Measurements from ENCODE around the gene CNGA4.

Gene CNGA4

GRCh38 chr11:6240139-6240538 lies 1.2 kb downstream of the CNGA4 start:
- H3K9ac ChIP-seq (ENCODE audit: low read depth, low read length) = no peak overlapping the region
- H3K27ac ChIP-seq (ENCODE audit: low read length) = no peak overlapping the region
- no peak for DNase-seq
- H3K4me3 ChIP-seq (ENCODE audit: low read depth in 1 of 2, low read length in 2 of 2) = no peak overlapping the region
- H3K79me2 ChIP-seq (ENCODE audit: insufficient read depth, low read length) = no peaks in the 10 kb centered on the region
- H3K4me1 ChIP-seq (ENCODE audit: insufficient read depth, low read length) = peaks cover 5% of the 10 kb centered on the region
- no peak overlapping the region for H3K4me2 ChIP-seq (ENCODE audit: insufficient read depth, low read length)
- no peaks in the 10 kb centered on the region for H3K36me3 ChIP-seq (ENCODE audit: insufficient read depth, low read length)
- H2AFZ ChIP-seq (ENCODE audit: low read depth, low read length) = no peak overlapping the region
- H4K20me1 ChIP-seq (ENCODE audit: insufficient read depth, low read length) = no peaks in the 10 kb centered on the region
- TF ChIP-seq EZH2 (IDR thresholded peaks at IDR 0.05; ENCODE audit: borderline replicate concordance, low read depth, low read length, severe bottlenecking) (no peak), CTCF (IDR thresholded peaks at IDR 0.05; ENCODE audit: borderline replicate concordance, extremely low read depth, low read length, poor library complexity, severe bottlenecking) (no peak)
- H3K27me3 ChIP-seq (ENCODE audit: insufficient read depth, low read length, poor library complexity) = peaks cover 4% of the 10 kb centered on the region
- H3K9me3 ChIP-seq (ENCODE audit: insufficient read depth, low read length, severe bottlenecking) = no peaks in the 10 kb centered on the region
- no peak for ATAC-seq (ENCODE audit: insufficient read depth, low read depth)

- Histone ChIP-seq H3K36me3 (ENCODE audit: insufficient read depth, low read length) (no peaks in the 10 kb centered on the region), H3K27me3 (ENCODE audit: insufficient read depth, low read length, poor library complexity) (peaks cover 4% of the 10 kb centered on the region), H3K27ac (ENCODE audit: low read length) (no peak overlapping the region), H3K79me2 (ENCODE audit: insufficient read depth, low read length) (no peaks in the 10 kb centered on the region), H3K4me1 (ENCODE audit: insufficient read depth, low read length) (no peaks in the 10 kb centered on the region), H3K9me3 (ENCODE audit: insufficient read depth, low read length, severe bottlenecking) (no peaks in the 10 kb centered on the region), H4K20me1 (ENCODE audit: insufficient read depth, low read length) (no peaks in the 10 kb centered on the region), H3K9ac (ENCODE audit: low read depth, low read length) (no peak overlapping the region), H2AFZ (ENCODE audit: low read depth, low read length) (no peak overlapping the region), H3K4me3 (ENCODE audit: low read depth in 1 of 2, low read length in 2 of 2) (no peak overlapping the region), H3K4me2 (ENCODE audit: insufficient read depth, low read length) (no peak overlapping the region)
- no peak for ATAC-seq (ENCODE audit: insufficient read depth, low read depth)
- DNase-seq = no peak
- TF ChIP-seq CTCF (IDR thresholded peaks at IDR 0.05; ENCODE audit: borderline replicate concordance, extremely low read depth, low read length, poor library complexity, severe bottlenecking) (no peak), EZH2 (IDR thresholded peaks at IDR 0.05; ENCODE audit: borderline replicate concordance, low read depth, low read length, severe bottlenecking) (no peak)
These were observed 1.9 kb downstream of the CNGA4 start for GRCh38 chr11:6240781-6241180.

GRCh38 chr11:6241316-6241715 lies 2.4 kb downstream of the CNGA4 start:
- Histone ChIP-seq H3K4me1 (ENCODE audit: insufficient read depth, low read length) (no peaks in the 10 kb centered on the region), H3K27ac (ENCODE audit: low read length) (no peak overlapping the region), H3K27me3 (ENCODE audit: insufficient read depth, low read length, poor library complexity) (peaks cover 8% of the 10 kb centered on the region), H3K9me3 (ENCODE audit: insufficient read depth, low read length, severe bottlenecking) (no peaks in the 10 kb centered on the region), H2AFZ (ENCODE audit: low read depth, low read length) (no peak overlapping the region), H3K9ac (ENCODE audit: low read depth, low read length) (no peak overlapping the region), H3K79me2 (ENCODE audit: insufficient read depth, low read length) (no peaks in the 10 kb centered on the region), H4K20me1 (ENCODE audit: insufficient read depth, low read length) (no peaks in the 10 kb centered on the region), H3K4me3 (ENCODE audit: low read depth in 1 of 2, low read length in 2 of 2) (no peak overlapping the region), H3K4me2 (ENCODE audit: insufficient read depth, low read length) (no peak overlapping the region), H3K36me3 (ENCODE audit: insufficient read depth, low read length) (no peaks in the 10 kb centered on the region)
- TF ChIP-seq CTCF (IDR thresholded peaks at IDR 0.05; ENCODE audit: borderline replicate concordance, extremely low read depth, low read length, poor library complexity, severe bottlenecking) (no peak), EZH2 (IDR thresholded peaks at IDR 0.05; ENCODE audit: borderline replicate concordance, low read depth, low read length, severe bottlenecking) (no peak)
- no peak for ATAC-seq (ENCODE audit: insufficient read depth, low read depth)
- DNase-seq = no peak

GRCh38 chr11:6245536-6245935 lies 6.6 kb downstream of the CNGA4 start:
- Histone ChIP-seq H3K79me2 (ENCODE audit: insufficient read depth, low read length) (no peaks in the 10 kb centered on the region), H3K4me1 (ENCODE audit: insufficient read depth, low read length) (no peaks in the 10 kb centered on the region)
- ATAC-seq (ENCODE audit: insufficient read depth, low read depth) = no peak

More at GRCh38 chr11:6245536-6245935, 6.6 kb downstream of the CNGA4 start:
- Histone ChIP-seq H3K27ac (ENCODE audit: low read length) (no peak overlapping the region), H3K4me2 (ENCODE audit: insufficient read depth, low read length) (no peak overlapping the region), H2AFZ (ENCODE audit: low read depth, low read length) (no peak overlapping the region), H3K9ac (ENCODE audit: low read depth, low read length) (no peak overlapping the region), H3K9me3 (ENCODE audit: insufficient read depth, low read length, severe bottlenecking) (no peaks in the 10 kb centered on the region), H4K20me1 (ENCODE audit: insufficient read depth, low read length) (no peaks in the 10 kb centered on the region), H3K27me3 (ENCODE audit: insufficient read depth, low read length, poor library complexity) (peaks cover 4% of the 10 kb centered on the region), H3K36me3 (ENCODE audit: insufficient read depth, low read length) (no peaks in the 10 kb centered on the region), H3K4me3 (ENCODE audit: low read depth in 1 of 2, low read length in 2 of 2) (no peak overlapping the region)
- TF ChIP-seq CTCF (IDR thresholded peaks at IDR 0.05; ENCODE audit: borderline replicate concordance, extremely low read depth, low read length, poor library complexity, severe bottlenecking) (no peak), EZH2 (IDR thresholded peaks at IDR 0.05; ENCODE audit: borderline replicate concordance, low read depth, low read length, severe bottlenecking) (no peak)
- DNase-seq = no peak
